K562 (cell line): Measurements from ENCODE around the gene URM1. TPM values are rescaled to one million over a fixed set of nuclear protein-coding genes. Genes with fewer than 3 reads are reported as not detected.

ENCODE experiments used
- COPS2 ChIP-seq: fragments of 450-650 bp; conservative IDR thresholded peaks from 2 replicates; pipeline ENCODE4 v1.6.1; 2016; ENCODE audit warnings: mild to moderate bottlenecking, moderate library complexity
- E2F6 ChIP-seq, 2 experiments: IDR thresholded peaks; 2 replicates each; pipeline ENCODE4 v1.6.1; 2011; ENCODE audit warnings: borderline replicate concordance in 1 of 2, control low read depth in 1 of 2, low read depth in 1 of 2, low read length in 1 of 2, mild to moderate bottlenecking in 1 of 2, mixed read lengths in 1 of 2, moderate library complexity in 1 of 2; ENCODE audit not compliant: insufficient read depth in 1 of 2, insufficient read length in 1 of 2, poor library complexity in 1 of 2, severe bottlenecking in 1 of 2; ENCODE audit errors: extremely low read depth in 1 of 2
- MXD1 ChIP-seq: fragments of 250-450 bp; sonication (Bioruptor Pico); IDR thresholded peaks from 2 replicates; pipeline ENCODE4 v1.8.0; 2021; ENCODE audit warnings: borderline replicate concordance, mild to moderate bottlenecking, moderate library complexity; ENCODE audit not compliant: poor library complexity, severe bottlenecking
- NFATC3 ChIP-seq: fragments of 450-650 bp; IDR thresholded peaks from 2 replicates; pipeline ENCODE4 v1.6.1; 2017; ENCODE audit warnings: mild to moderate bottlenecking
- NRF1 ChIP-seq, 2 experiments: fragments of 450-650 bp; IDR thresholded peaks in 1 of 2; conservative IDR thresholded peaks in 1 of 2; 2 replicates each; pipeline ENCODE4 v1.6.1; 2014; ENCODE audit warnings: mild to moderate bottlenecking in 2 of 2
- PPARD ChIP-seq: fragments of 250-450 bp; sonication (Bioruptor Pico); IDR thresholded peaks from 2 replicates; pipeline ENCODE4 v1.8.0; 2022; ENCODE audit warnings: inconsistent platforms, mild to moderate bottlenecking, moderate library complexity
- PTBP1 ChIP-seq: fragments of 200-400 bp; formaldehyde crosslinking; IDR thresholded peaks from 2 replicates; pipeline ENCODE4 v1.6.1; 2017; ENCODE audit warnings: low read depth, low read length
- RAD51 ChIP-seq: fragments of 450-650 bp; IDR thresholded peaks from 2 replicates; pipeline ENCODE4 v1.7.1; 2016; ENCODE audit warnings: low read depth, mild to moderate bottlenecking, borderline replicate concordance
- SIN3B ChIP-seq: fragments of 450-650 bp; IDR thresholded peaks from 2 replicates; pipeline ENCODE4 v1.6.1; 2017; ENCODE audit warnings: low read depth, mild to moderate bottlenecking, moderate library complexity
- ZBTB33 ChIP-seq: sonication (generic); formaldehyde crosslinking; IDR thresholded peaks from 2 replicates; pipeline ENCODE4 v1.8.1; 2023; ENCODE audit warnings: mild to moderate bottlenecking, missing genetic modification reagents
- ZFP91 ChIP-seq: sonication (generic); formaldehyde crosslinking; IDR thresholded peaks from 2 replicates; pipeline ENCODE4 v1.8.0; 2022; ENCODE audit warnings: mild to moderate bottlenecking, missing genetic modification reagents
- ZNF280B ChIP-seq: fragments of 250-450 bp; sonication (Bioruptor Pico); IDR thresholded peaks from 2 replicates; pipeline ENCODE4 v1.5.1; 2021; ENCODE audit warnings: mild to moderate bottlenecking
- ZNF609 ChIP-seq: sonication (generic); formaldehyde crosslinking; IDR thresholded peaks from 2 replicates; pipeline ENCODE4 v1.8.1; 2023; ENCODE audit warnings: missing genetic modification reagents, mild to moderate bottlenecking, borderline replicate concordance
- polyA plus RNA-seq, 8 experiments: library from polyadenylated mRNA; depleted of rRNA in 4 of 8; stranded (reverse) in 5 of 8; unstranded in 3 of 8; fragments of >200 nt; fragmentation: Nextera tagmentation in 2 of 8; fragmentation: Illumina TruSeq in 1 of 8; extraction: Ambion mirVana in 2 of 8; extraction: Trizol in 1 of 8; gene quantifications; 2 replicates each; pipeline versions ENCODE4 v1.2.1 to v1.2.3, GENCODE V29; 2011 to 2014; ENCODE audit warnings: inconsistent platforms in 1 of 8, missing spikeins in 1 of 8
- total RNA-seq, 7 experiments: library from RNA; depleted of rRNA in 6 of 7; stranded (reverse); fragments of >200 nt in 6 of 7; fragmentation: Illumina TruSeq in 2 of 7; extraction: Trizol in 2 of 7; gene quantifications; 2 replicates each; pipeline versions ENCODE4 v1.2.1 to v1.2.3, GENCODE V29; 2011 to 2021; ENCODE audit warnings: low replicate concordance in 1 of 7

Gene URM1
- total and polyA plus RNA-seq, 9 of the 15 experiments (the other 6 are each of a cell fraction or from before 2014, with no cell fraction given), result 10.1 to 88.9 (median 53.3) TPM

GRCh38 chr9:128419061-128419925, 48.1 kb downstream of the URM1 start (continued):
- TF ChIP-seq ZBTB33 (CRISPR knock-in tag) (0 out of 2 replicates have a peak, but pooled peaks have one; percentile 9), MXD1 (CRISPR knock-in tag) (no peak), ZNF609 (CRISPR knock-in tag) (peak; percentile 41; the same call in 1 of the 2 replicates), NFATC3 (no peak), ZFP91 (CRISPR knock-in tag) (0 out of 2 replicates have a peak, but pooled peaks have one; percentile 56), COPS2 (no peak), PPARD (CRISPR knock-in tag) (no peak), PTBP1 (no peak), E2F6 (IDR thresholded peaks at IDR 0.05; ENCODE audit: borderline replicate concordance in 1 of 2, extremely low read depth in 1 of 2, insufficient read depth in 1 of 2, insufficient read length in 1 of 2, low read depth in 1 of 2, low read length in 1 of 2, poor library complexity in 1 of 2, severe bottlenecking in 1 of 2) (peak in 1 of 2 experiments; percentile 46), SIN3B (no peak), NRF1 (conservative IDR thresholded peaks at IDR 0.05 in 1 of 2, IDR thresholded peaks at IDR 0.05 in 1 of 2) (peak in 1 of 2 experiments; percentile 21; a peak in 2 of 4 replicates), ZNF280B (CRISPR knock-in tag) (no peak), RAD51 (no peak)
